Measurements from ENCODE around the gene GNG12.

GRCh38 chr1:67761730-67762129 is 71.5 kb downstream of the GNG12 start:
- TF ChIP-seq CTCF (IDR thresholded peaks at IDR 0.05) (no peak), POLR2A (IDR thresholded peaks at IDR 0.05) (no peak)

Data from testis (tissue), 2 donors.